GM19240 (cell line): ENCODE data around the gene PERCC1.

Experiments
- DNase-seq: peaks from one replicate; pipeline ENCODE4 v3.0.0; 2011; ENCODE audit warnings: low spot score; ENCODE audit not compliant: insufficient read length

Gene PERCC1

DNA sequence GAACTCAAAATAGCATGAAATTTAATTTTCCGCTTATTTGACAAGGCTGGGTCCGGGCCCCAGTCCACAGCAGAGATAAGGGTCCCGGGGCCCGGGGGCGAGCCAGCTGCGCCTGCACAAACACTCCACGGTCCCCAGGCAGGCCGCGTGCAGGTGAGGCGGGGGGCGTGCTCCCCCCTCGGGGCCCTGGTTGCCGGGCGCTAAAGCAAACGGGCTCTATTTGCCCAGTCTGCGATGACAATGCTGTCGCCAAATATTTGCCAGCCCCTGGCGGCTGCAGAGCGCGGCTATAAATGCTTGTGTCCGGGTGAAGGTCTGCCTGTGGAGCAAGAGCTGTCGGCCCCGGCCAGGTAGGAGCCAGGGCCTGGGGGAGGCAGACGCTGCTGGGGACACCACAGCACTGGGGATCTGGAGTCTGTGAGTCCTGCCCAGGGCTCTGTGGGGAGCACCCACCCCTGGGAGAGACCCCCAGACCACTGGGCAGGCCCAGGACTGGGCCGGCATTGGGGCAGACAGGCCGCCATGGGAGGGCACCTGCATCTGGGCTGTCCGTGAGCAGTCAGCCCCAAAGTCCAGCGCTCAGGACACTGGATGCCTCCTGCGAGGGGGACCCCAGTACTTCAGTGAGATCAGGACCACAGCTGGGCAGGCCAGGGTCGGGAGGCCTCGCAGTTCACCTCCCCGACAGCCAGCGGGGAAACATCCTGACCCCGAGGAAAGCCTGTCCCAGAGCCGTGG, at the start of gene PERCC1:
PERCC1 (plus strand) TSS at position 320 of the 738 bp plus-strand sequence. CDS start 1,516 bp downstream, outside the sequence.
- no peak for DNase-seq

DNA sequence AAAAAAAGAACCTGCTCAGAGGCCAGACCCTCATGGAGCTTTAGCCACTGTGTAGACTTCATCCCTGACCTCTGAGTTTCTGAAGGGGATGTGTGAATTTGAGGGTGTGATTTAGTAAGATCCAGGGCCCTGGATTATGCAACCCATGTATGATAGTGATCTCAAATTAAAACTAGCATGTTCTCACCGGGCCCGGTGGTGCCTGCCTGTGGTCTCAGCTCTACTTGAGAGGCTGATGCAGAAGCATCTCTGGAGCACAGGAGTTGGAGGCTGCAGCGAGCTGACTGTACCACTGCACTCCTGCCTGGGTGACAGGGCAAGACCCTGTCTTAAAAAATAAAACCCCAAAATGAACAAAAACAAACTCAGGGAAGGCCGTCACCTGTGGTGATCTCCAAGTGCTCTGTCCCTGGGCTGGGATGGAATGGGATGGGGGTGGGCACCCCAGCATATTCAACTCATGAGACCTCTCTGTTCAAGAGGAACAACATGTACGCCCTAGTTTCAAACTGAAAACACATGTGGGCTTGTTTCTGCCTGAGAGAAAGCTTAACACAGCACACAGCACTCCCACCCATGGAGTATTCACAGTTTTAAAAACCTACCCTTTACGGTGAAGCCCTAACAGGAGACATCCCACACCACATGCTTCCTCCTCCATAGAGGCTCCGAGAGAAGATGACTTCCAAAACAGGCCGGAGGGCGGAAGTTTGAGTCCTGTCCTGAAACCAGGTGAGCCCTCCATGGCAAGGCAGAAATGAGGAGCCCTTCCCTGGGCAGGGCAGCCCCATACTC, 49.1 kb upstream of the PERCC1 start:
- no peak for DNase-seq

DNA sequence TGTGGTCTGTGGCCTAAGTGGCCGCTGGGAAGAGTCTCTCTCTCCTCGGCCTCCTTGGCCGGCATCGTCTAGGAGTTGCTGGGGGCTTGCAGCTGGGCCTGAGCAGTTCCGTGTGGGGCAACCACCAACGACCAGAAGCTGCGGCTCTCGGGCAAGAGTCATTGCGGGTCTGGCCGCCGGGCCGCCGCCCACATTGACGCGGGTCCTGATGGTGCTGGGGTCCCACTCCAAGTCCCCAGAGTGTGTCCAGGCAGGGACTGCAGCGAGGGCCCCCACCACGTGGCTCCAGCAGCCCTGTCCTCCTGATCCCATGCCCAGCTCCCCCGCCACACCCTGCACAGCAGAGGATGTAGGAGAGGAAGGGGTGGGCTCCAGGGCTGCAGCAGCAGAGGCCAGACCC, 47.3 kb upstream of the PERCC1 start:
- DNase-seq: no peak

DNA sequence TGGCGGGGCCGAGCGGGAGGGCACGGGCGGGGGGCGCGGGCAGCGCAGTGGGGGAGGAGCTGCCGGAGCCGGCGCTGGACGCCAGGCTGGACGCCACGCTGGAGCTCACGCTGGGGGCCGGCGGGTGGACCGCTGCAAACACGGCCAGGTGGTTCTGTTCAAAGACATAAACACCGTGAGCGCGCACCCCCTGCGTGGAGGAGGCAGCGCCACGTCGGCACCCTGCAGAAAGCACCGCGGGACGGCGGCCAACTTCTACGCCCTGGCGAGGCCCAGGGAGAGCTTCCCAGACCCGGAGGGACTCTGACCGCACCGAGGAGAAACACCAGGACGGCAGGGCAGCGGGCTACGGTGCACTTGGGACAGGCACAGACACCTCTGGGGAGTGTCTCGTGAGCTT, 45.6 kb upstream of the PERCC1 start:
- no peak for DNase-seq

DNA sequence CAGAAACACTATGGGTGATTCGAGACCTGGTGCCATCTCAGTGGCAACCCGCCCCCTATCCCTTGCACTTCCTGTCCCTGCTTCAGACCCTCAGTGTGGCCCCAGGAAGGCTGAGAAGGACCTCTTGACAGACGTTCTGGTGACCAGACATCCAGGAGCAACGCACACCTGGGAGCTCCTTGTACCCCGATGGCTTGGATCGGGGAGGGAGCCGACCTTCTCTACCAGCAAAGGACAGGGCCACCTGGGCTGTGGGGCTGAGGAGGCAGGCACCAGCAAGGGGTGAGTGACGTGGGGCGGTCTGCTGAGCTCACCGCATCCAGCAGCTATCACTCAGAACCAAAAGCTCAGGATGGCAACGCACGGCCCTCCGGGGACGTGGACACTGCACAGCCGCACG, 43.5 kb upstream of the PERCC1 start:
- no peak for DNase-seq

DNA sequence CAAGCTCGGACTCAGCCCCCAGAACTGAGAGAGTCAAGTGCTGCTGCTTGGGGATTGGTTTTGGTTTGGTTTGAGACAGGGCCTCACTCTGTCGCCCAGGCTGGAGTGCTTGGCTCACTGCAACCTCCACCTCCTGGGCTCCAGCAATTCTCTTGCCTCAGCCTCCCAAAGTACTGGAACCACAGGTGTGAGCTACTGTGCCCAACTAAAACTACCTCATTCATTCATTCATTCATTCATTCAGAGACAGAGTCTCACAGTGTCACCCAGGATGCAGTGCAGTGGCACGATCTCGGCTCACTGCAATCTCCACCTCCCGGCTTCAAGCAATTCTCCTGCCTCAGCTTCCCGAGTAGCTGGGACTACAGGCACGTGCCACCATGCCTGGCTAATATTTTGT, 41.1 kb upstream of the PERCC1 start:
- DNase-seq: no peak

DNA sequence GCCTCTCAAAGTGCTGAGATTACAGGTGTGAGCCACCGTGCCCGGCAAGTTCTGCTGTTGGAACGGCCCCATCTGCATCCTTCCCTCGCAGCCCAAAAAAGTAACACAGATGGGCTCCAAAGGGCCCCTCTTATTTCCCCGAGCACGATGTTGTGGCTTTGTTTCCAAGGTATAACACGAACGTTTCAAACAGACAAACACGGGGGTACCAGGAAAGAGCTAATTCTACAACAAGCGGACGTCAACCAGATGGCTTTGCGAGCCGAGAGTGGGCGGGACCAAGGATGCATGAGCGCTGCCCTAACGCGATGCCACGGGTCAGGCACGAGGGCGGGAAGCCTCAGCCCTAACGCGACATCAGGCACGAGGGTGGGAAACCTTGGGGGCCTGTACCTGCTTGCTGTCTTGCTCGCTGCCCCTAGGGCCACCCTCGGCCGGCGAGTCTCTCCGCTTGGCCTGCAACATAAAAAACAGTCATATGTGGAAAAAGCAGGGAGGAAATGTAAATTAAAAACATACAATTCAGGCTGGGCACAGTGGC, 40.6 kb upstream of the PERCC1 start:
- DNase-seq: no peak

DNA sequence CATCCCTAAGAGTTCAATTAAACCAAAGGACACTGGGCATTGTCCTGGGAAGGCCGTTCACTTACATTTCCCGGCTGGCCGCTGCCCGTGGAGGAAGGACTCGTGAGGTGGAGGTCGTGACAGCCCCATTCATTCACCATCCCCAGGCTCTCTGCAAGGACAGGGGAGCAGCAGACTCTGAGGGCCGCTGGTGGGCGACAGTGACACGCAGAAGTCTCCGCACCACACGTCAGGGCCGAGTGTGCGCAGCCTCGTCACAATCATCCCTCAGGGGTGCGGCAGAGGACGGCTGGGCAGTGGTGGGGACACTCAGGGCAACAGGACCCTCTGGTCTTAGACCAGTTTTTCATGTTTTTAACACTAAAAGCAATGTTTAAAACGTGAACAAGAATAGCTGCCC, 38.1 kb upstream of the PERCC1 start:
- no peak for DNase-seq

DNA sequence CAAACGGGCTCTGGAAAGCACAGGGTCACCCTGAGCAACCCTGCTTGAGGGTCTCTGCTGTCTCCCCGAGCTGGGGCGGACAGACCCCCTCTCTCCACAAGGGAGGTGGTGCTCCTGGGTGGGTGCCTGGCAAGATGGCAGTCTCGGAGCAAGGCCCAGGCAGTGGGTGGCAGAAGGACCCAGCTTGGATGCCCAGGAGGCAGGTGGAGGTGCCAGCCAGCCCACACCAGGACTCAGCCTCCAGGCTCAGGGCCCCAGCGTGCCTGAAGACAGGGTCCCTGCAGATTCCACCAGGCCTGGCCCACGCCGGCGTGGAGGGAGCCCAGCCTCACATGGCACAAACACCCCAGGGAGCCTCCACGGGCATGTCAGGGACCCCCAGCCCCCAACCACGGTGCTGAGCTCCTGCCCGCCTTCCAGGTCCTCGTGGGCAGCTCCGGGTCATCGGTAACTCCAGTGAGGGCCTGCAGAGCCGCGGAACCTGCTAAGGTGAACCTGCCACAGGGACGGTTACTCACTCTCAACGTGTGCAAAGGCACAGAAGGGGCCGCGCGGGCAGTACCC, 37.2 kb upstream of the PERCC1 start:
- no peak for DNase-seq

DNA sequence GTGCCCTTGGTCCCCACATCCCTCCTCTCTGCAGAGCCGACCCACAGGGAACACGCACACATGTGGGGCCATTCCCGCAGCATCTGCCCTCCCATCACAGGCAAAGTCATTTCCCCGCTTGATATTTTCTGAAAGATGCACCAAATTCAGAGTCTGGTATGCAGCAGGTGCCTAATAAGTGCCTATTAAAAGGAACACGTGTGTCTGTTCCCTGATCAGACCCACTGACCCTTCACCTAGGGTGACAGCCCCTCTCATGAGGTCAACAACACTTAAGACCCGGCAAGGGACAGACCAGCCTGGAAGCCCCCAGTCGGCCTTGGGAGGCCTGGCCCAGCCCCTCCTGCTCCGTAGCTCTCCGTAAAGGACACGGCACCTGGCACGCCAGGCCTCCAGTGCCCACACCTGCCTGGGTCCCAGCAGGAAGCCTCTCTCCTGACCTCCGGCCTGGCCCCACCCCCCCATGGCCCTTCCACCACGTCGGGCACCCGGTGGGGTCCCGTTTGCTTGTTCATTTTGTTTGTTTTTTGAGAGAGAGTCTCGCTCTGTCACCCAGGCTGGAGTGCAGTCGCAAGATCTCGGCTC, 36.4 kb upstream of the PERCC1 start:
- no peak for DNase-seq

DNA sequence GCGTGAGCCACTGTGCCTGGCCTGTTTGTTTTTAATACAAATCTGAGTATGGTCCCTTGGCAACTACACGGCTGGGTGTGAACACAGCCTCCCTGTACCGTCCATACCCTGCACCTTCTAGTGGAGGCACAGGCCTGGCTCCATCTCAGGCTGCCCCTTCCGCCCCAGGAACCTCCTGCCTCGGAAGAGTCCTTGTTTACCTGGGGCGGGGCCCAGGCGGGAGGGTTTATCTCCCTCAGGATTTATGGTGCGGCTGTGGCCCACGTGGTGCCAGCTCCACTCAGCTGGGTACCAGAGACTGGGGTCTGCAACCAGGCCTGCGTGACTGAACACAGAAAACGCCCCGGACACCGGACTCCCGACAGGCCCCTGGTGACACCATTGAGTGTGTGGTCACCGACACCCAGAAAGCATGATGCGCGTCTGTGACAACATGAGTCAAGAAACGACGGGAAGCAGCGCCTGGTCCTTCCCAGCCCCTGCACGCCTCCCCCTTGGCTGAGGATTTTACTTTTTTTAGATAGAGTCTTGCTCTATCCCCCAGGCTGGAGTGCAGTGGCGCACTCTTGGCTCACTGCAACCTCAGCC, 35.3 kb upstream of the PERCC1 start:
- DNase-seq: no peak

DNA sequence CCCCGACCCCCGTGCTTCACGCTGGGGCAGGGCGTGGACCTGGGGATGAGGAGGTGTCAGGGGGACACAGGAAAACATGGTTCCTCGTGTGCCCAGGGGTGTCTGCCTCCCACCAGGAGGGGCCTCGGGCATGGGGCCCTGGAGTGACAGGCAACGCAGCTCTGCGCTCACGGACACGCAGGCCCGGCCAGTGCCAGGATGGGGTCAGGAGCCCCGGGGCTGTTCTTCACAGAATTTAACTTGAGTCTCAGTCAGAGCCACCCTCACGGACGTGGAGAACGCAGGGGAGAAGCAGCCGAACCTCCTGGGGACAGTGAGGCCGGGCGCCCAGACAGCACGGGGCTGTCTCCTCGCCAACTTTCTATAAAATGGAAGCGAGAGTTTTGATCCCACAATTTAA, 33.1 kb upstream of the PERCC1 start:
- DNase-seq: no peak

DNA sequence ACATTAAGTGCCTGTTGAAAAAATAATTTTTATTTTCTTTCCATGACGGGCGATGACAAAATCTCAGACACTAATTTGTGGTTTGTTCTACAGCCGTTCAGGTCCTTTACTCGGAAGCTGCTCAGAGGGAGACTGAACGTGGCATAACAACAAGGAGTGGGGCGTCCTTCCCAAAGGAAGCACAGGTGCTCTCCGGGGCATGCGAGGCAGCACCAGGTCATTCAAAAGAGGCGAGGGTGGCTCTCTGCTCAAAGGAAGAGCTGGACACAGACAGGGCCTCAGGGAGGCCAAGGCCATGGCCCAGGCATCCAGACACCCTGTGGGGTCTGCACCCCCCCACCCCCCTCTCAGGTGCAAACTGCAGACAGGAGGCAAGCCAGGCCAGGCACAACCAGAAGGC, 32.5 kb upstream of the PERCC1 start:
- DNase-seq: no peak

DNA sequence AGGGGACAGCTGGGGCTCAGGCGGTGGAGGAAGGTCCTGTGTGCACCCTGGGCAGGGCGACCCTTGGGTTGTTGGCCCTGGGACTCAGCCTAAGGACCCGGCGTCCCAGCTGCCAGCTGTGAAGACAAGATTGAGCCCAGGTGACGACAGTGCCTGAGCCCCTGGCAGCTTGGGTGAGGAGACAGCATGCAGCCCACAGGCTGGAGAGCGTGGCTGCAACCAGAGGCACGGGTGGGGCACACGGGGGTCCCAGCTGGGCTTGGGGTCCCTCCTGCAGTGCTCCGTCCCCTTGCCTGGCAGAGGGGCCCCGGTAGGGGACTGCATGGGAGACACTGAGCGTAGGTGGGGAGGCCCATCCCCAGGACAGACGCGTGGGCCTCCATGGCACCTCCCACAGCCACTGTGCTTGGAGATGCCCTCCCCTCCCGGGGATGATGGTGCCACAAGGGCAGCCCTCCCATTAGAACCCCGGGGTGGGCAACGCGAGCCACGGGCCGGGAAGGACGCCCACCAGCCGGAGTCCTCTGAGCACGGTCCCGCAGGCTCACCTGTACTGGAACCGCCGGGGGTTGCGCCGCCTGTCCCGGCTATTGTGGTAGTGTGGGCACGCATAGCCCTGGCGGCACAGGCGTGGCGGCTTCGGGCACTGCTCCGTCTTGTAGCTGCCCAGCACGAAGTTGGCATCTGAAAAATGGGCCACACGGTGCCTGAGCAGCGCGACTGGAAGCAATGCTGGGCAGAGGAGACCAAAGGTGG, 31.9 kb upstream of the PERCC1 start:
- DNase-seq: no peak

DNA sequence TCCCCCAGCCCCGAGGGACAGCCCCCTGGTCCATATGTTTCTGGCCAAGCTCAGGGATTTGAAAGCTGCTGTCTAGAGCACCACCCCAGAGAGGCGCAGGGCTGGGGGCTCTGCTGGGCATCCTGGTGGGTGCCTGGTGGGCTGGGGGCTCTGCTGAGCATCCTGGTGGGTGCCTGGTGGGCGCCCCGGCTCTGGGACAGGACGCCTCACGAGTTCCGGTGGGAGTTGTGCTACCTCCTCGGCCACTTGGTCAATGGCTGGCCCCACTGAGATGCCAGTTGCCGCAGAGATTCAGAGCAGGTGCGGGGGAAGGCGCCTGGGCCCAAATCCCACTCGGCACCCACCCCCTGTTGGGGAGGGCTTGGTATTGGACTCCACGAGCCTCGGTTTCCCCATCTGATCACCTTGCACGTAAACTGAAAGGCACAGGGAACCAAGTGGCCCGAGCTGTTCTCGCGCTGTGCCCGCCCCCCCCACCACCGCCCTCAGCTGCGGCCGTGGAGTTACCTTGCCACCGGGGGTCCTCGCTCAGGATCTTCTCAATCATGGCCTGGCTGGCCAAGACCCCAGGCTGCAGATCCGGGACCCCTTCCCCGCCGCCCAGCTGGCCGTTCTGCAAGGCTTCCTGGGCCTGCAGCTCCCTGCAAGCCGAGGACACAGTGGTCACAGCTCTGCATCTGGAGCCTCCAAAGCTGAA, 29.7 kb upstream of the PERCC1 start:
- no peak for DNase-seq

DNA sequence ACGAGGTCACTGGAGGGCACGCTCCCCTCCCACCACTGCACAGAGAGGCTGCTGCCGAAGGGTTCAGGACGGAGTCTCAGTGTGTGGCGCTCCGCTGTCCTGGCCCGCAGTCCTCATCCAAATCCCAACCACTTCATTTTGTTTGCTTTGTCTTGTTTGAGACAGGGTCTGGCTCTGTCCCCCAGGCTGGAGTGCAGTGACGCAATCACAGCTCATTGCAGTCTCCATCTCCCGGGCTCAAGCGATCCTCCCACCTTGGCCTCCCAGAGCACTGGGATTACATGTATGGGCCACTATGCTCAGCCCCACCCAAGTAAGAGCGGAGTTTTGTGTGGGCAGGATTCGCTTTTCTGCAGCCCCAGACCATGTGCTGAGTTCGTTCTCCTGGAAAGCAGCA, 29.1 kb upstream of the PERCC1 start:
- no peak for DNase-seq

DNA sequence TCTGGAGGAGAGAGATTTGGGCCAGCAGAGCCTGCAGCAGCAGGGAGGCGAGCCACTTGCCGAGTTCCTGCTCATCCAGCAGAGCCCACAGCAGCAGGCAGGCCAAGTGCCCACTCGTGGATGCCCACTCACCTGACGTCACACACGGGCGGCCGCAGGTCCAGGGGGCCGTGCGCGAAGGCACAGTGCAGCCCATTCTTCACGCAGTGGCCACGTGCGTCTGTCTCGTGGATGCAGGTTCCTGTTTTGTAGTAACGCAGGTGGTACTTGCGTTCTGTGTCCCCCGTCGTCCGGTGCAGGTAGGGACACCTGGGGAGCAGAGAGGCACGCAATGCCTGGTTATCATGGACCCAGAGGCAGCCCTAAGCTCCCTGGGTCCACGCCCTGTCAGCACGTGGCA, 27.8 kb upstream of the PERCC1 start:
- DNase-seq: no peak

DNA sequence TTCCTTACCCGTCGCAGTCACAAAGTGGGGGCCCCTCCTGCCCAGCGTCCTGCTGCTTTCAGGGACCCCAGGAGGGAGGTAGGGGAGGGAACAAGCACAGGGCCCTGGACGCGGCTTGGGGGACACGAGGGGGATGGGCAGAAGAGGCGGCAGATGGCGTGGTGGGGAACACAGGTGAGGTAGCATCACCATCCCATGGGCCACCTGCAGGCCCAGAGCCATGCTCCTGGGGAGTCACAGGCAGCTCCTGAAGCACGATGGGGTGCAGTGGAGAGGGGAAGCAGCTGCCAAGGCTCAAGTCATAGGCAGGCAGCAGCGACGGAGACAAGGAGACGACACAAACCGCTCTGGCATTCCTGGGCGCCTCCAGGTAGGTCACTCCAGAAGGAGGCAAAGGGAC, 27.1 kb upstream of the PERCC1 start:
- DNase-seq: no peak

DNA sequence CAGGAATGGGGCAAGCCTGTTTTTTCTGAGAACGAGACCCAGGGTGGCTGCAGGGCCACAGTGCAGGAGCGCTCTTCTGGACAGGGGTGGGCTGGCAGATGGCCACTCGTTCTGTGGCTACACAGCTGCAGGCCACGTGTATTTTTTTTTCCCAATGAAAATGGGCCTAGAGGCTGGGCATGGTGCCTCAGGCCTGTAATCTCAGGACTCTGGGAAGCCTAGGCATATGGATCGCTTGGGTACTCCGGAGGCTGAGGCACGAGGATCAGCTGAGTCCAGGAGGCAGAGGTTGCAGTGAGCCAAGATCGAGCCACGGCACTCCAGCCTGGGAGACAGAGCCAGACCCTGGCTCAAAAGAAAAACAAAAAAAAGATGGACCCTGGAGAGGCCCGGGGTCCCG, 23.1 kb upstream of the PERCC1 start:
- DNase-seq: no peak

DNA sequence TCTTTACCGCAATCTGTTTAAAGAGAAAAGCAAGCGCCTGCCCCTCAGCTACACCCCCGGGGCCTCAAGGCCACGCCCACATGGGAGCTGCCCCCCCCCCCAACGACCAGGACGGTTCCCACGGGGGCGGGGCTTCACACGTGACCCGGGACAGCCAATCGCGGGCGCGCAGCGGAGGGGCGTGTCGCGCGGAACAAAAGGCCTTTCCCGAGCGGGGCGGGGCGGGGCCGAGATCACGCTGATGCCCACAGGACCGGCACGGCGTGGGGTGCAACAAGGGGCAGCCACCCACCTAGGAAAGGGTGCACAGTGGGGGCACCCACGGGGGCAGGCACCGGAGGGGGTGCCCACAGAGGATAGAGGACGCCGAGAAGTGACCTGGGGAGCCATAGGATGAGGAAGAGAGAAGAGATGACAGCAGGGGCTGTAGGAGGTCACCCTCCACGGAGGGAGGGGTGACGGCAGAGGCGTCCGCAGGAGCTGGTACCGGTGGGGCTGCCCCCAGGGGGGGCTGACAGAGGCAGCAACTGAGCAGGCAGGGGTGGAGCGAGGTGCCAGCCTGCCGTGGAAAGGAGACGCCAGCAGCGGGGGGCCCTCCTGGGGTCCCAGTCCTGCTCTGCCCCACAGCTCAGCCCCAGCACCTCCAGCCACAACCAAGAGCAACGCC, 22.6 kb upstream of the PERCC1 start:
- DNase-seq: peak; percentile 94
